Measurements from ENCODE around the gene TRRAP.

DNA sequence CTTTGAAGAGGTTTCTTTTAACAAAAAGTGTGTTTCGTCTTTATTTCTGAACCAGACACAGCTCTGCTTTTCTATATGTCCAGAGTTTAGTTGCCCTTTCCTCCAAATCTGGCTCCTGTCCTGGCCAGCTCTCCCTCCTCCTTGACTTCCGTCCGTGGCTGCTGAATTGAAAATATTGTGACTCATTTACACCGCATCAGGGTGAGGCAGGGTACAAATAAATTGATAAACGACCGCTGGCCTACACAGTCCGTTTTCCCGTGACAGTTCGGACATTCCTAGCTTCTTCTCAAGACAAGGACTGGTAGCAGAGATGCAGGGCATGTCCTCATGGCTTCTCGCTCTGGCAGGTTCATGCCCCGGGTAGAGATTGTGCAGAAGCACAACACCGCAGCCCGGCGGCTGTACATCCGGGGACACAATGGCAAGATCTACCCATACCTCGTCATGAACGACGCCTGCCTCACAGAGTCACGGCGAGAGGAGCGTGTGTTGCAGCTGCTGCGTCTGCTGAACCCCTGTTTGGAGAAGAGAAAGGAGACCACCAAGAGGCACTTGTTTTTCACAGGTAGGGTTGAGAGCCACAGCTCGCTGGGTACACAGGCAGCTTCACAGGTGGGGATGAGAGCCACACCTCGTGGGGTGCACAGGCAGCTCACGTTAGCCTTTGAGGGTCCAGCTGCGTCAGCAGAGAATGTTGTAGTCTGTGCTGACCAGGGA lies 126.6 kb downstream of the TRRAP start:
- TF ChIP-seq POLR2A (IDR thresholded peaks at IDR 0.05), result no peak
- TF ChIP-seq, protein P1, sequence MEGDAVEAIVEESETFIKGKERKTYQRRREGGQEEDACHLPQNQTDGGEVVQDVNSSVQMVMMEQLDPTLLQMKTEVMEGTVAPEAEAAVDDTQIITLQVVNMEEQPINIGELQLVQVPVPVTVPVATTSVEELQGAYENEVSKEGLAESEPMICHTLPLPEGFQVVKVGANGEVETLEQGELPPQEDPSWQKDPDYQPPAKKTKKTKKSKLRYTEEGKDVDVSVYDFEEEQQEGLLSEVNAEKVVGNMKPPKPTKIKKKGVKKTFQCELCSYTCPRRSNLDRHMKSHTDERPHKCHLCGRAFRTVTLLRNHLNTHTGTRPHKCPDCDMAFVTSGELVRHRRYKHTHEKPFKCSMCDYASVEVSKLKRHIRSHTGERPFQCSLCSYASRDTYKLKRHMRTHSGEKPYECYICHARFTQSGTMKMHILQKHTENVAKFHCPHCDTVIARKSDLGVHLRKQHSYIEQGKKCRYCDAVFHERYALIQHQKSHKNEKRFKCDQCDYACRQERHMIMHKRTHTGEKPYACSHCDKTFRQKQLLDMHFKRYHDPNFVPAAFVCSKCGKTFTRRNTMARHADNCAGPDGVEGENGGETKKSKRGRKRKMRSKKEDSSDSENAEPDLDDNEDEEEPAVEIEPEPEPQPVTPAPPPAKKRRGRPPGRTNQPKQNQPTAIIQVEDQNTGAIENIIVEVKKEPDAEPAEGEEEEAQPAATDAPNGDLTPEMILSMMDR (IDR thresholded peaks at IDR 0.05), result no peak
